ENCODE measurements around the gene SHB. TPM values are rescaled to one million over a fixed set of nuclear protein-coding genes. Genes with fewer than 3 reads are reported as not detected.
A peak's percentile ranks its signal among the peaks of the same experiment; 100 is the strongest.

SHB gene
- total RNA-seq, 2 donors from 2014 or later: 25.2 to 29.3 TPM

DNA sequence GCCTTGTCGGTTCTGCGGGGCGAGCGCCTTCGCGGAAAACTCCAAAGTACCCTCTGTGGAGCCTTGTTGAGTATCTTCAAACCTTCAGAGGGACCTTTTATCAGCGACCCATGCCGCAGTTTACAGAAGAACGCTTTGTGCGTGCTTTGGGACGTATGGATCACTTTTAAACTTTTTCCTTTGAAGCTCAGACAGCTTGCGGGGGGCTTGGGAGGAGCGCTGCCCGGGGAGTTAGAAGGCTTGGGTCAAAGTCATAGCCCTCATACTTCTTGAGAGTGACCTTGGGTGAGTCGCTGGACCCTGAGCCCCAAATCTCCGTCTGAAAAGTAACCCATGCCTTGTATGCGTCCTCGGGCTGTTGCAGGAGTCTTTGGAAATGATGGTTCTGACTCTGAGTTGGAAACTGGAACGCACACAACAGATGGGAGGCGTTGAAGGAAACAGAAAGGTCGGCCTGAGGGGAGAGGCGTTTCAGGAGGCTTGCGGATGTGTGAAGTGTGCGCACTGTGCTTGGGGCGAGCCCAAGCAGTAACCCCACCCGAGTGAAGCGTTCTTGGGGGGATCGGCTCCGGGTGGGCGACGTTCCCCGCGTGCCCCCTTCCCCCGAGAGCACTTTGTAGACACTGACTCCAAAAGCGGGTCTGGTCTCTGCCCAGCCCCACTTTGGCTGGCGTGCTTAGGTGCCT, 164.4 kb downstream of the SHB start:
- ATAC-seq: no peak
- Histone ChIP-seq H3K4me1 (peaks cover 44% of the 10 kb centered on the region), H3K36me3 (replicated peaks in 1 of 2; ENCODE audit: insufficient read depth in 1 of 2, low read depth in 2 of 2) (no peaks in the 10 kb centered on the region), H3K4me3 (peak overlapping the region; percentile 5 to 75), H3K9me3 (no peaks in the 10 kb centered on the region), H3K27ac (peak overlapping the region; percentile 75 to 89 (median 88)), H3K27me3 (no peaks in the 10 kb centered on the region)
- TF ChIP-seq POLR2A (IDR thresholded peaks at IDR 0.05): peak in 1 of 3 donors; percentile 26
- TF ChIP-seq, protein P1, sequence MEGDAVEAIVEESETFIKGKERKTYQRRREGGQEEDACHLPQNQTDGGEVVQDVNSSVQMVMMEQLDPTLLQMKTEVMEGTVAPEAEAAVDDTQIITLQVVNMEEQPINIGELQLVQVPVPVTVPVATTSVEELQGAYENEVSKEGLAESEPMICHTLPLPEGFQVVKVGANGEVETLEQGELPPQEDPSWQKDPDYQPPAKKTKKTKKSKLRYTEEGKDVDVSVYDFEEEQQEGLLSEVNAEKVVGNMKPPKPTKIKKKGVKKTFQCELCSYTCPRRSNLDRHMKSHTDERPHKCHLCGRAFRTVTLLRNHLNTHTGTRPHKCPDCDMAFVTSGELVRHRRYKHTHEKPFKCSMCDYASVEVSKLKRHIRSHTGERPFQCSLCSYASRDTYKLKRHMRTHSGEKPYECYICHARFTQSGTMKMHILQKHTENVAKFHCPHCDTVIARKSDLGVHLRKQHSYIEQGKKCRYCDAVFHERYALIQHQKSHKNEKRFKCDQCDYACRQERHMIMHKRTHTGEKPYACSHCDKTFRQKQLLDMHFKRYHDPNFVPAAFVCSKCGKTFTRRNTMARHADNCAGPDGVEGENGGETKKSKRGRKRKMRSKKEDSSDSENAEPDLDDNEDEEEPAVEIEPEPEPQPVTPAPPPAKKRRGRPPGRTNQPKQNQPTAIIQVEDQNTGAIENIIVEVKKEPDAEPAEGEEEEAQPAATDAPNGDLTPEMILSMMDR (IDR thresholded peaks at IDR 0.05): no peak
- DNase-seq: peak in 2 of 4 donors; percentile 32 to 38
- WGBS, 2 donors: 20 to 30% methylated on average over 26 to 36 of the region's 36 CpGs
- intact Hi-C loops (cut with DNase I): no loop called here

DNA sequence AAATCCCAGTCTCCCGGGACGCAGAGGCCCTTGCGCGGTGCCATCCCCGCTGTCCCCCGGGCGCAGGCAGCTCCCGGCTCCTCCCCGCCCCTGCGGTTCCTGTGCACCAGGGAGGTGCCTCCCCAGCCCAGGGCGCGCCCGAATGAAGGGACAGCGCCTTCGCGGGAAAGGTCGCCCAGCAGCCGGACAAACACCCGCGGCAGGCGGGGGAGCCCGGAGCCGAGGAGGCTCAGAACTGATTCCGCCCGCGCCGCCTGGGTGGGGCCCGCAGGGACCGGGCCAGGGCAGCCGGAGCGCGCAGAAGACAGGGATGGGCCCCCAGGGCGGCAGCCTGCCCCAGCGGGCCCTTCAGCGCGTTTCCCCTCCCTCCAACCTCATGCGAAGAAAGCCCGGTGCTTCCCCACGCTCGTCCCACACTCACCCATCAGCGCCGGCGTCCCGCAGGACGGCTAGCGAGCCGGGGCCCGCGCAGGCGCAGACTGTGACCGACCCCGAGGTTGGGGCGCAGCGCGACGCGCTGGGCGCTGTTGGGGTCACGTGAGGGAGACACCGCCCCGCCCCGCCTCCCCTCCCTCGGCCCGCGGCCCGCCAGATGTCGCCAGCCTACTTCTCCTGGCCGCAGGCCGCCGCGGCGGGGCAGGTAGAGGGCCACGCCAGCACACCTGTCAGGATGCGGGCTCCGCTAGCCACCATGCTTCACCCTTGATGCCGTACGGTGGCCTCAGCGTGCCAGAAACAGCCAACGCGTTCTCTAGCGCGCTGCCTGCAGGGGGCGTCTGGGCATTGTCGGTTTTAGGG, 165.2 kb downstream of the SHB start, which contains the start of gene SLC25A51:
Gene SLC25A51 (minus strand): TSS at position 481 of the 798 bp plus-strand sequence. CDS start 15,577 bp downstream, outside the sequence.
- Histone ChIP-seq H3K27ac (peak within 1 kb of the TSS; percentile 75 to 89 (median 88)), H3K4me3 (peak within 1 kb of the TSS; percentile 75 to 98), H3K27me3 (no peaks in the 10 kb centered on the region), H3K9me3 (no peaks in the 10 kb centered on the region), H3K4me1 (peaks cover 38% of the 10 kb centered on the region), H3K36me3 (replicated peaks in 1 of 2; ENCODE audit: insufficient read depth in 1 of 2, low read depth in 2 of 2) (peaks cover 0 to 6% of the 10 kb centered on the region in 2 donors)
- 1% methylated on average over 20 to 82 of the region's 84 CpGs for WGBS, 2 donors
- intact Hi-C loops (cut with DNase I): no loop called here
- TF ChIP-seq, protein P1 (IDR thresholded peaks at IDR 0.05): peak; percentile 62 to 99 (median 99)
- peak; percentile 56 to 80 (median 73) for TF ChIP-seq POLR2A (IDR thresholded peaks at IDR 0.05)
- DNase-seq (peak; percentile 95 to 96 (median 96)), ATAC-seq (peak; percentile 91)

DNA sequence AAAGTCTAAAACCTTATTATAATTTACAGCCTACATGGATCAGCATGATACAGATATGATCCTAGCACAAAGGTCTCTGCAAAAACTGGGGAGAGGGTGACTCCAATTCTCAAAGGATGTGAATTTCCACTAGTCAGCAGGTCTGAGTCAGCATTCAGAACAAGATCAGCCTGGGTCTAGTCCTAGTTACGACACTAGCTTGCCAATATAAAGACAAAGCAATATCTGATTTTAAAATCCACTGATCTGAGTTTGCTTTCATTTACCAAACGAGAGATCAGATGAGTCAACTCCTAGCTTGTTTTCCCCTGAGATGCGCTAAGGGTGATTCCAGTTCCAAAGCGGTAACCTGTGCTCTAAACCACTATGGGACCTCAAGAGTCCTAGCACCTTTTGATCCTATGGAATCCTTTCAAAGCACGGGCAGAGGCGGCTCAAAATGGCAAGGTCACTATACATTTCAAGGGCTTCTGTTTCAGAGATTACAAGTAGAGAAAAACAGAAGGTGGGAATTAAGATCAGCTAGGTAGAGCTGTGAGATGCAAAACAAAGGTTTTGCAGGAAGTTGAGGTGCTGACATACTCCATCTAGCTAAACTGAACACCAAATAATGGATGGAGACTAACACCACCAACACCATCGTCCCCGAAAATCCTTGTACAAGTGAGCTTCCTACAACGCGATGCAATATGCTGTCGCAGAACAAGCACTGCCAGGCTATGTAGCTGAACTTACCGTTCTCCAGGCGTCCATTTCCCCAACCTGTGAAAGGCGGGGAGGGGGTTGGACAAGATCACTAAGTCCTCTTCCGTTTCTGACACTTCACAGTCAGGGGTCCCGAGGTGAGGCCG, 166.0 kb downstream of the SHB start:
- no peaks in the 10 kb centered on the region for H3K9me3 ChIP-seq
- H3K4me3 ChIP-seq: peak overlapping the region; percentile 75 to 98
- DNase-seq (no peak), ATAC-seq (peak; percentile 1)
- intact Hi-C loops (cut with DNase I): no loop called here
- H3K27me3 ChIP-seq: no peaks in the 10 kb centered on the region
- peak overlapping the region; percentile 75 to 89 (median 88) for H3K27ac ChIP-seq
- H3K4me1 ChIP-seq: peaks cover 30% of the 10 kb centered on the region
- 5 to 7% methylated on average over 8 to 17 of the region's 17 CpGs for WGBS, 2 donors
- peaks cover 0 to 8% of the 10 kb centered on the region in 2 donors for H3K36me3 ChIP-seq (replicated peaks in 1 of 2; ENCODE audit: insufficient read depth in 1 of 2, low read depth in 2 of 2)
- no peak for TF ChIP-seq POLR2A (IDR thresholded peaks at IDR 0.05)
- TF ChIP-seq, protein P1 (IDR thresholded peaks at IDR 0.05): no peak

DNA sequence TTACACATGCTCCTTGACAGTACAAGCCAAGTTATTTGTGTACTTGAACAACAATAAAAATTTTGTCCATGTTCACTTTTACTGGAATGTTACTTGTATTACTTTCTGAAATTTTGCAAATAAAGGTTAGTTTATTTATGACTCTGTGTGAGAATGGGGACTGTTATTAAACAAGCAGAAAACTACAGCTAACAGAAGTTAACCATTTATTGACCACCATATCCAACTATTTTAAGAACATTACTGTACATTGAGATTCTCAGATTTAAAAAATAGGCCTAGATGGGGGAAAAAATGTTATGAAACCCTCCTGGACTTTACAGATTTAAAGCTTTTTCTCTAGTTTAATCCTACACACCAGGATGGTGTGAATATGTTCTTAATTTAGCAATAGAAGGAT, 166.9 kb downstream of the SHB start:
- Histone ChIP-seq H3K4me3 (no peak overlapping the region), H3K27ac (no peak overlapping the region), H3K27me3 (no peaks in the 10 kb centered on the region), H3K4me1 (peaks cover 30% of the 10 kb centered on the region), H3K9me3 (no peaks in the 10 kb centered on the region), H3K36me3 (replicated peaks in 1 of 2; ENCODE audit: insufficient read depth in 1 of 2, low read depth in 2 of 2) (peaks cover 0 to 8% of the 10 kb centered on the region in 2 donors)
- intact Hi-C loops (cut with DNase I): no loop called here
- no peak for DNase-seq
- no peak for ATAC-seq
- TF ChIP-seq, protein P1 (IDR thresholded peaks at IDR 0.05): no peak
- no peak for TF ChIP-seq POLR2A (IDR thresholded peaks at IDR 0.05)

Data from body of pancreas (tissue), 4 donors.